ENCODE results near the gene PARK7. TPM values are rescaled to one million over a fixed set of nuclear protein-coding genes. Genes with fewer than 3 reads are reported as not detected.
"Not testable (repeated sequence)": the region's sequence is repeated elsewhere in the genome, so short reads cannot be mapped to it uniquely, and the experiment has no call there.

The PARK7 gene
- total RNA-seq, 4 donors from 2014 or later: 91.7 to 176 (median 166) TPM

DNA sequence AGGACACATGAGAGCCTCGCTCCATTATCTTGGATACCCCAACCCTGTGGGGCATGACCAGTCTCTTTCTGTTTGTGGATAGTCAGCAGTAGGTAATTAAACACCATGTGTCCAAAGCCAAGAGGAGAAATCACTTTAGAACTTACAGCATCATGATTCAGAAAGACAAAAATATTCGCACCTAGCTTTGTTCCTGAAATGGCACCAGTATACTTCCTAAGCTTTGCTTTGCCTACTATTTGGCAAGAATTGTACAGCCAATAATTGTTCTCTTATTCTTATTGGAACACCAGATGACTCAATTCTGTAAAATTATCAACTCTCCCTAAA lies 45.0 kb upstream of the PARK7 start:
- Histone ChIP-seq H3K36me3 (no peaks in the 10 kb centered on the region), H3K4me3 (no peak overlapping the region), H3K9me3 (no peaks in the 10 kb centered on the region), H3K27me3 (no peaks in the 10 kb centered on the region), H3K27ac (no peak overlapping the region), H3K4me1 (no peaks in the 10 kb centered on the region)
- intact Hi-C loops (cut with DNase I; ENCODE audit: low total_unique reads): no loop called here
- no peak for DNase-seq
- TF ChIP-seq, protein P1, sequence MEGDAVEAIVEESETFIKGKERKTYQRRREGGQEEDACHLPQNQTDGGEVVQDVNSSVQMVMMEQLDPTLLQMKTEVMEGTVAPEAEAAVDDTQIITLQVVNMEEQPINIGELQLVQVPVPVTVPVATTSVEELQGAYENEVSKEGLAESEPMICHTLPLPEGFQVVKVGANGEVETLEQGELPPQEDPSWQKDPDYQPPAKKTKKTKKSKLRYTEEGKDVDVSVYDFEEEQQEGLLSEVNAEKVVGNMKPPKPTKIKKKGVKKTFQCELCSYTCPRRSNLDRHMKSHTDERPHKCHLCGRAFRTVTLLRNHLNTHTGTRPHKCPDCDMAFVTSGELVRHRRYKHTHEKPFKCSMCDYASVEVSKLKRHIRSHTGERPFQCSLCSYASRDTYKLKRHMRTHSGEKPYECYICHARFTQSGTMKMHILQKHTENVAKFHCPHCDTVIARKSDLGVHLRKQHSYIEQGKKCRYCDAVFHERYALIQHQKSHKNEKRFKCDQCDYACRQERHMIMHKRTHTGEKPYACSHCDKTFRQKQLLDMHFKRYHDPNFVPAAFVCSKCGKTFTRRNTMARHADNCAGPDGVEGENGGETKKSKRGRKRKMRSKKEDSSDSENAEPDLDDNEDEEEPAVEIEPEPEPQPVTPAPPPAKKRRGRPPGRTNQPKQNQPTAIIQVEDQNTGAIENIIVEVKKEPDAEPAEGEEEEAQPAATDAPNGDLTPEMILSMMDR (IDR thresholded peaks at IDR 0.05): no peak
- TF ChIP-seq POLR2A (IDR thresholded peaks at IDR 0.05): no peak

DNA sequence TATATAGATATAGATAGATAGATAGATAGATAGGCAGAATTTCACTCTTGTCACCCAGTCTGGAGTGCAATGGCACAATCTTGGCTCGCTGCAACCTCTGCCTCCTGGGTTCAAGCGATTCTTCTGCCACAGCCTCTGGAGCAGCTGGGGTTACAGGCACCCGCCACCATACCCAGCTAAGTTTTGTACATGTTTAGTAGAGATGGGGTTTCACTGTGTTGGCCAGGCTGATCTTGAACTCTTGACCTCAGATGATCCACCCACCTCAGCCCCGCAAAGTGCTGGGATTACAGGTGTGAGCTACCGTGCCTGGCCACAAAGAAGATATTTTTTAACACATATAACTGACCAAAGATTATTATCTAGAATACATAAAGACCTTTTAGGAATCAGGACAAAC lies 43.5 kb upstream of the PARK7 start:
- H3K36me3 ChIP-seq; H3K27me3 ChIP-seq; DNase-seq; H3K9me3 ChIP-seq; H3K4me3 ChIP-seq; H3K27ac ChIP-seq; H3K4me1 ChIP-seq; intact Hi-C loops (cut with DNase I; ENCODE audit: low total_unique reads): not testable (repeated sequence)

DNA sequence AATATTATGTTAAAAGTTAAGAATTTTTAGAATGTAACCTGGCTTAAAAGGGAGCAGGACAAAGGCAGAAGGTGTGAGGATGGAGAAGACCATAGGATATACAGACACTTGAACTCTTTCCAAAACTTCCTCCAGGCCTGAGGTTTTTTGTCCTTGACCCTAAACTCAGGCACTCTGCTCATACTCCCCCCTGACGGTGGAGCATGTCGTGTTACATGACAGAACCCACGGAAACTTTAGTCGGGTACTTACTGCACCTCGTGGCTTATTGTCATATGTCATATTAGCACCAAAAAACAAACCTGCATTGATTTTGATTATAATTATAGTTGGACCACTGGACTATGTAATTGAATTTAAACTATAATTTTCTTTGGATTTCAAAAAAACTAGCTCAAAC lies 41.6 kb upstream of the PARK7 start:
- no peaks in the 10 kb centered on the region for H3K9me3 ChIP-seq
- TF ChIP-seq, protein P1 (IDR thresholded peaks at IDR 0.05): no peak
- TF ChIP-seq POLR2A (IDR thresholded peaks at IDR 0.05): no peak
- no peaks in the 10 kb centered on the region for H3K36me3 ChIP-seq
- no peaks in the 10 kb centered on the region for H3K27me3 ChIP-seq
- intact Hi-C loops (cut with DNase I; ENCODE audit: low total_unique reads): no loop called here
- DNase-seq: no peak
- H3K4me3 ChIP-seq: no peak overlapping the region
- no peak overlapping the region for H3K27ac ChIP-seq
- H3K4me1 ChIP-seq: no peaks in the 10 kb centered on the region

DNA sequence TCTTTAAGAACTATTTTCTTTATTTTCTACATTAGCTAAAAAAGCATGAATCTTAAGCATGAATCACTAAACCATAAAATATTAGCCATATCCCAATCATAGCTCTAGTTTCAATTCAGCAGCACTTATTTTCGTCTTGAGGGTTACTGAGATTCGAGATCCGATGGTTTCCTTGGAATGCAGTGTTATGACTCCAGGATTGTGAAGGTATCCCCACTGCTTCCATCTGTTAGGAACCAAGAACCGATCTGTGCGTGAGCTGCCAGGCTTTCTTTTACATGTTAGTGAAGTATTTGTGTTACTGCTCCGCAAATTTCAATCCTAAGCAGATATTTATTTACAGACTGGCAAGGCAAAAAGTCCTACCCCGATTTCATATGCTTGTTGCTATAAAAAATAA lies 39.7 kb upstream of the PARK7 start:
- intact Hi-C loops (cut with DNase I; ENCODE audit: low total_unique reads): no loop called here
- Histone ChIP-seq H3K4me1 (no peaks in the 10 kb centered on the region), H3K27ac (no peak overlapping the region), H3K36me3 (no peaks in the 10 kb centered on the region), H3K4me3 (no peak overlapping the region), H3K27me3 (no peaks in the 10 kb centered on the region), H3K9me3 (no peaks in the 10 kb centered on the region)
- TF ChIP-seq, protein P1 (IDR thresholded peaks at IDR 0.05): no peak
- no peak for TF ChIP-seq POLR2A (IDR thresholded peaks at IDR 0.05)
- DNase-seq: no peak

DNA sequence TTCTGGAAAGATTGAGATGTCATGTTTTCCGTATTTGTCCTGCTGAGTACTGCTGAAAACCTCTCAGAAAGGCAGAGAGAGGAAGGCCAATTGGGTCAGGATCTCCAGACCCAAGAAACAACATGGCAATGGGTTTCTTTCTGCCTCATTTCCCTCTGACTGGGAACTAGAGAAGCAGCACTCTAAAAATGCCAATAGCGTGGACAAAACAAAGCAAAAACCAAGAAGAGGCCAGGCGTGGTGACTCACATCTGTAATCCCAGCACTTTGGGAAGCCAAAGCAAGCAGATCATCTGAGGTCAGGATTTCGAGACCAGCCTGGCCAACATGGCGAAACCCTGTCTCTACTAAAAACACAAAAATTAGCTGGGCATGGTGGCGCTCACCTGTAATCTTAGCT lies 39.2 kb upstream of the PARK7 start:
- Histone ChIP-seq H3K9me3 (no peaks in the 10 kb centered on the region), H3K27me3 (no peaks in the 10 kb centered on the region), H3K4me1 (no peaks in the 10 kb centered on the region), H3K36me3 (no peaks in the 10 kb centered on the region), H3K4me3 (no peak overlapping the region), H3K27ac (no peak overlapping the region)
- no peak for TF ChIP-seq POLR2A (IDR thresholded peaks at IDR 0.05)
- TF ChIP-seq, protein P1 (IDR thresholded peaks at IDR 0.05): no peak
- intact Hi-C loops (cut with DNase I; ENCODE audit: low total_unique reads): no loop called here
- DNase-seq: no peak

DNA sequence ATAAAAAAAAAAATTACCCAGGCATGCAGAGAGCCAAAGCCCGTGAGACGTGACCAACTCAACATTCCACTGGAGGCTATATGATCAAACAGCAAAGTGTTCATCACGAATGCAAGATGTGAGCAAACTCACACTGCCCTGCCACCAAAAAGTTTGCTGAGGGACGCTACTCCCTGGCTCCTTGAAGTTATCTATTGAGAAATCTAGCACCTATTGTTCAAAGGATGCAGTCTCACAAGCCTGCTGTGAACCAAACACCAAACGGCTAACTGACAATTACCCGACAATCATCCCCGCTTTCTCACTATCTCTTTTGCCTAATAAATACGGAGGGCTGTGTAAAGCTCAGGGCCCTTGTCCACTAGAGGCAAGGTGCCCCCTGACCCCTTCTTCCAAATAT lies 34.5 kb upstream of the PARK7 start:
- H3K9me3 ChIP-seq; H3K27ac ChIP-seq; H3K4me3 ChIP-seq; H3K4me1 ChIP-seq; DNase-seq; H3K27me3 ChIP-seq; intact Hi-C loops (cut with DNase I; ENCODE audit: low total_unique reads); H3K36me3 ChIP-seq: not testable (repeated sequence)

Measured in uterus (tissue), 4 donors.